ENCODE results near the gene CLDN24. TPM values are rescaled to one million over a fixed set of nuclear protein-coding genes. Genes with fewer than 3 reads are reported as not detected.
"Not testable (repeated sequence)": the region's sequence is repeated elsewhere in the genome, so short reads cannot be mapped to it uniquely, and the experiment has no call there.

CLDN24 gene
- total RNA-seq, 4 donors from 2014 or later: not detected

- TF ChIP-seq CTCF (IDR thresholded peaks at IDR 0.05 in 4 of 5, conservative IDR thresholded peaks at IDR 0.05 in 1 of 5) (no peak), POLR2A (IDR thresholded peaks at IDR 0.05) (no peak)
- H3K36me3 ChIP-seq: no peaks in the 10 kb centered on the region
- H3K4me1 ChIP-seq: no peaks in the 10 kb centered on the region
- no peaks in the 10 kb centered on the region for H3K9me3 ChIP-seq
- no peaks in the 10 kb centered on the region for H3K27me3 ChIP-seq
- H3K27ac ChIP-seq: no peak overlapping the region
- no peak for DNase-seq
- in situ Hi-C loops (cut with MboI; ENCODE audit: low sequenced_read_pairs in 4 of 4) (no loop called here), intact Hi-C loops (cut with DNase I; ENCODE audit: low total_unique reads) (no loop called here)
- H3K4me3 ChIP-seq: no peak overlapping the region
- ATAC-seq: no peak
Observed at GRCh38 chr4:183329244-183329643, 7.0 kb upstream of the CLDN24 start.

- H3K9me3 ChIP-seq: no peaks in the 10 kb centered on the region
- no peaks in the 10 kb centered on the region for H3K27me3 ChIP-seq
- no peak overlapping the region for H3K27ac ChIP-seq
- ATAC-seq (no peak), DNase-seq (no peak)
- intact Hi-C loops (cut with DNase I; ENCODE audit: low total_unique reads): no loop called here
- H3K4me3 ChIP-seq: no peak overlapping the region
- TF ChIP-seq POLR2A (IDR thresholded peaks at IDR 0.05) (no peak), CTCF (IDR thresholded peaks at IDR 0.05 in 4 of 5, conservative IDR thresholded peaks at IDR 0.05 in 1 of 5) (no peak)
- H3K4me1 ChIP-seq: no peaks in the 10 kb centered on the region
- H3K36me3 ChIP-seq: no peaks in the 10 kb centered on the region
- in situ Hi-C loops (cut with MboI; ENCODE audit: low sequenced_read_pairs in 4 of 4): no loop called here
Observed at GRCh38 chr4:183328832-183329231, 6.6 kb upstream of the CLDN24 start.

DNA sequence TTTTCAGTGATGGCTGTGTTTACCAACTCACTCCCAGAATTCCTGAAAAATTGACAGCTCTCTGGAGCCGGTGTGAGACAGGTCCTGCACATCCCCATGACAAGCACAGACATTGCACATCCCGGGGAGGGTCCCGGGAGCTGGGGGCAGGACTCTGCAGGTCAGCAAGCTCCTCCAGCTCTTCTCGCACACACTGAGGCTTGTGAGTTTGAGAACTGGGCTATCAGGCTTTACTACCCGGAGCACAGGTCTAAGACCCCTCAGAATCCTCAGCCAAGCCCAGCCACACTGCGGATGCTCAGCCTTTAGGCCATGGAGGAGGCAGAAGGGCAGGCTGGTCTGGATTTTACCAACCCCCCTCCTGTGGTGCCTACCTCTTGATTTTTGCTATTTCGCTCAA, 5.6 kb upstream of the CLDN24 start:
- Histone ChIP-seq H3K36me3 (no peaks in the 10 kb centered on the region), H3K27ac (no peak overlapping the region), H3K9me3 (no peaks in the 10 kb centered on the region), H3K4me1 (no peaks in the 10 kb centered on the region), H3K27me3 (no peaks in the 10 kb centered on the region), H3K4me3 (no peak overlapping the region)
- ATAC-seq: no peak
- intact Hi-C loops (cut with DNase I; ENCODE audit: low total_unique reads) (no loop called here), in situ Hi-C loops (cut with MboI; ENCODE audit: low sequenced_read_pairs in 4 of 4) (no loop called here)
- no peak for DNase-seq
- no peak for TF ChIP-seq CTCF (IDR thresholded peaks at IDR 0.05 in 4 of 5, conservative IDR thresholded peaks at IDR 0.05 in 1 of 5)
- TF ChIP-seq POLR2A (IDR thresholded peaks at IDR 0.05): no peak

GRCh38 chr4:183326853-183327252, 4.6 kb upstream of the CLDN24 start:
- ATAC-seq: no peak
- Histone ChIP-seq H3K9me3 (no peaks in the 10 kb centered on the region), H3K27me3 (no peaks in the 10 kb centered on the region), H3K4me1 (no peaks in the 10 kb centered on the region), H3K4me3 (no peak overlapping the region), H3K27ac (no peak overlapping the region), H3K36me3 (no peaks in the 10 kb centered on the region)
- intact Hi-C loops (cut with DNase I; ENCODE audit: low total_unique reads) (no loop called here), in situ Hi-C loops (cut with MboI; ENCODE audit: low sequenced_read_pairs in 4 of 4) (no loop called here)
- no peak for DNase-seq
- no peak for TF ChIP-seq CTCF (IDR thresholded peaks at IDR 0.05 in 4 of 5, conservative IDR thresholded peaks at IDR 0.05 in 1 of 5)
- TF ChIP-seq POLR2A (IDR thresholded peaks at IDR 0.05): no peak

GRCh38 chr4:183326387-183326786, 4.2 kb upstream of the CLDN24 start:
- H3K27me3 ChIP-seq; in situ Hi-C loops (cut with MboI; ENCODE audit: low sequenced_read_pairs in 4 of 4); H3K4me3 ChIP-seq; H3K27ac ChIP-seq; intact Hi-C loops (cut with DNase I; ENCODE audit: low total_unique reads); H3K36me3 ChIP-seq; H3K4me1 ChIP-seq; H3K9me3 ChIP-seq; DNase-seq; ATAC-seq: not testable (repeated sequence)

Data from gastrocnemius medialis (tissue), 4 donors.